ENCODE results near the gene PAQR6.

Gene PAQR6, protein sequence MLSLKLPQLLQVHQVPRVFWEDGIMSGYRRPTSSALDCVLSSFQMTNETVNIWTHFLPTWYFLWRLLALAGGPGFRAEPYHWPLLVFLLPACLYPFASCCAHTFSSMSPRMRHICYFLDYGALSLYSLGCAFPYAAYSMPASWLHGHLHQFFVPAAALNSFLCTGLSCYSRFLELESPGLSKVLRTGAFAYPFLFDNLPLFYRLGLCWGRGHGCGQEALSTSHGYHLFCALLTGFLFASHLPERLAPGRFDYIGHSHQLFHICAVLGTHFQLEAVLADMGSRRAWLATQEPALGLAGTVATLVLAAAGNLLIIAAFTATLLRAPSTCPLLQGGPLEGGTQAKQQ

DNA sequence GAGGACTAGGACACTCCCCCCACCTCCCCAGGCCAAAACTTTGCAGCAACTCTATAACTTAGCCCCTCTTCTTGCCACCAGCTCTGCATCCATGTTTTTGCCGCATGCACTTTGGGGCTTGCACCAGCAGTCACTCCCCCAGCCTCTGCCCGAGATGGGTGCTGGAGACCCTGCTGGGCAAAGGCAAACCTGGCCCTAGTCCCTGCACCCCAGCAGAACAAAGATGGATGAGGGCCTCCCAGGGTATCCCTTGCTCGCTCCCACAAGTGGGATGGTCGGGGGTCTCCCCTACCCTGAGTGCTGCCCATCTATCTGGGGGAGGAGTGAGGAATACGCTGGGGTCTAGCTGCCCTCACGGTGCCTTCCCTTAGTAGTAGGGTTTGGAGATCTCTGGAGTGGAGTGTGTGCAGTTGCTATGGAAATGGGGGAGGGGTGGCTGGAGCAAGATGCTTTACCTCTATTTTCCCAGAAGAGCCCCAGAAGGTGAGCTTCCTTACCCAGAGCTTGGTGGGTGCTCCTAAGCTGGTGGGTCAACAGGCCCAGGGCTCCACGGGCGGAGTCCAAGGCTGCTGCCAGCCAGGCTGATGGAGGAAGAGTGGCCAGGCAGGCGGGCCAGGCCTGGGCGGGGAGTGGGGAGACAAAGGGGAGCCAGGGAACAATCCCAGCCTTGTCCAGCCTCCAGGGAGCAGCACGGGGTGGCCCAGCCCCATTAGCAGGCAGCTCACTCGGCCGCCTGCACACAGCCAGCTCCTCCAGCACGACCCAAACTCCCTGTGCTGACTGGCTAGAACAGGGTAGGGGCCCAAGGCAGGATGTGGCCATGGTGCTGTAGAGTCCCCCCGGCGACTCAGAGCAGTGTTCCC, at the start of gene PAQR6:
Gene PAQR6, minus strand, starts transcription at position 597 of the 863 bp plus-strand sequence. CDS start 1,325 bp downstream, outside the sequence.
- no peak for FAIRE-seq

DNA sequence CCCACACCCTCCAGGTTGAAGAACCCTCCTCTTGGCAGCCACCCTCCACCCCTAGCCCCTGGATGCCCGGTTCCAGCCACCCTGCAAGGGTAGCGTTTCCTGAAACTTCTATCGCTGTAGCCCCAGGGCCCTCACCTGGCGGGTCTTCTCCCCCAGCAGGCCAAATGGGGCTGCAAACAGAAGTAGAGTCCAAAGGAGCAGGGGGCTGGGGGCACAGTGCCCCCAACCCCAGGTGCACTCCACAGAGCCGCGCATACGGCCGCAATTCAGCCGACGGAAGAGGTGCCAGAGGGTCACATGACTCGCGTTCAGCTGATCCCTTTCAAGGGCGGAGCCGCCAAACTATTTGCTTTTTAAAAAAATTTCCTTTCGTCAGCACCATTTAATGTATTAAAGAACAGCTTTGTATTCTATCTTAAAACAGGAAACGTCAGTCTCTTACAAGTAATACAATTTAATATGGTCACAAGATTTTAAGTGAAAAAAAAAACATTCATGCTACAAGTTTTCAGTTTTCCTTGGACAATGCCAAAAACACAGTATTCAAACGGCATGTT, 47.6 kb upstream of the PAQR6 start, which contains the start of gene GLMP:
Gene GLMP, minus strand, starts transcription at position 289 of the 557 bp plus-strand sequence. Its CDS starts 34 bp downstream, at position 255.
- FAIRE-seq: no peak

DNA sequence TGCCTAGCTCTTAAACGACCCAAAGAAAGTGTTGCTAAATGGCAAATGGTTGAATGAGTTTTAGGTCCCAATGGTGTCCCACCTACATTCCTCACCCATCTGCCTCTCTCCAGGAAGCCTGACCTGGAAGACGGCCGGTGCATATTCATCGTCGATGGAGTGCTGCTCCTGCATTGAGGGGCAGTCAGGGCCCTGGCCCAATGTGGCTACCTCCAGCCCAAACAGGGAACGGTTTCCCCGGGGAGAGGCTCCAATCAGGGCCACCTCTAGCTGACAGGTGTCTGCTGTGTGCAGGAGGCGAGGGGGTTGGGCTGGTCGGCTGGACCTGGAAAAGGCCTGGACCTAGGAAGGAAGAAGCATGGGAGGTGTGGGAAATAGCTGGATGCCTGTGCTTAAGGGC, 46.0 kb upstream of the PAQR6 start:
- no peak for FAIRE-seq

DNA sequence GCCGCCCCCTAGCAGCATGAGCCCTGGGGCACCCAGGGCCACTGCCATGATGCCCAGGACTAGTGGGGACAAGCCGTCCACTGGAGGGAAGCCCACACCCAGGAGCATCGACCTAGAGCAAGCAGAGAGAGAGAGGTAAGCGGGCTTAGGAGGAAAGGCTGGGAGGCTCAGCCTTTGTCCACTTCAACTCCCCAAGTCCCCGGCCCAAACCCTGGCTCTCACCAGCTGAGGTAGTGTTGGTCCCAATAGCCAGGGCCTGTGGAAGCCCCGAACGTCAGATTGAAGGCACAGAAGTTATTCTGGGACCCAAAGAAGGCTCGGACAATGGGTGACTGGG, 45.2 kb upstream of the PAQR6 start:
- FAIRE-seq: no peak

DNA sequence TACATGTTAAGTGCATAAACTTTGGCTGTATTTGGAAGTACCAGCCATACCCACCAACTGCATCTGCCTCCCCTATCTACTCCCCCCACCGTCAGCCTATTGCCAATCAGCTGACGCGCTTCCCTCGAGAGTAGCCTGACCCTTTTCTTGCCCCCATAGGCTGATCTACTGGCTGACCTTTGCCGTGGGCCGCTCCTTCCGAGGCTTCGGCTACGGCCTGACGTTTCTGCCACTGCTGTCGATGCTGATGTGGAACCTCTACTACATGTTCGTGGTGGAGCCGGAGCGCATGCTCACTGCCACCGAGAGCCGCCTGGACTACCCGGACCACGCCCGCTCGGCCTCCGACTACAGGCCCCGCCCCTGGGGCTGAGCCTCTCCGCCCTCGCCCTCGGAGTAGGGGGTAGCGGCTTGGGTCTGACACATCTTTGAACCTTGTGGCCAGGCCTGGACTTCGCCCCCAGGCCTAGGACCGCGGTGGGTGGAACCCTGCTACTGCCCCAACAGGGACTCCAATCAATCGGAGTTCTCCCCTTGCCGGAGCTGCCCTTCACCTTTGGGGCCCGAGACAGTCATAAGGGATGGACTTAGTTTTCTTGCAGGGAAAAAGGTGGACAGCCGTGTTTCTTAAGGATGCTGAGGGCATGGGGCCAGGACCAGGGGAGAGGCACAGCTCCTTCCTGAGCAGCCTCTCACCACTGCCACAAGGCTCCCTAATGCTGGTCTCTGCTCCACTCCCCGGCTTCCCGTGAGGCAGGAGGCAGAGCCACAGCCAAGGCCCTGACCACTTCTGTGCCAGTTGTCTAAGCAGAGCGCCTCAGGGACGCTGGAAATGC, 43.6 kb upstream of the PAQR6 start:
- no peak for FAIRE-seq

DNA sequence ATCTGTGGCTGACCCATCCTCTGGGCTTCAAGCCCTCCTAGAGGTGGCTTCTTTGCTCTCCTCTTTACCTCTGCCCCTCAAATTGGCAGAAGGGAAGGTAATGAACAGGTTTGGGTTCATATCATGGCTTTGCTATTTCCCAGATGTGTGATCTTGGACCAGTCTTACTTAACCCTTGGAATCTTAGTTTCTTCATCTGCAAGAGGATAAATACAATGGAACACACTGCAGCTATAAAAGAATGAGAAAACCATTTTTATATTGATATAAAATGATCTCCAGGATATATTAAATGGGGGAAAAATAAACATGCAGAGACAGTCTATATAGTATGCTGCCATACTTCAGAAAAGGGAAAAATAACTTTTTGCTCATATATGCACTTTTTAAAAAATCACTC, 42.0 kb upstream of the PAQR6 start:
- no peak for FAIRE-seq

DNA sequence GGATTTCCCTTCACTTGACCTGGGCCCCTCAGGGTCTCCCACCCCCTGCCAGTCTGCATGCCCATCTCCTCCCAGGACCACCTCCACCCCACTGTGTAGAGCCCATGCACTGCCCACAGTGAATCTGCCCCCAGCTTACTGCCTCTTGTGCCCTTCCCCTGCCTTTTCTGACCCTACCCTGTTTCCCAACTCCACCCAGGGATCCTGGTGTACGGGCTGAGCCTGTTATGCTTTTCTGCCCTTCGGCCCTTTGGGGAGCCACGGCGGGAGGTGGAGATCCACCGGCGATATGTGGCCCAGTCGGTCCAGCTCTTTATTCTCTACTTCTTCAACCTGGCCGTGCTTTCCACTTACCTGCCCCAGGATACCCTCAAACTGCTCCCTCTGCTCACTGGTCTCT, 38.2 kb upstream of the PAQR6 start:
- FAIRE-seq: no peak

DNA sequence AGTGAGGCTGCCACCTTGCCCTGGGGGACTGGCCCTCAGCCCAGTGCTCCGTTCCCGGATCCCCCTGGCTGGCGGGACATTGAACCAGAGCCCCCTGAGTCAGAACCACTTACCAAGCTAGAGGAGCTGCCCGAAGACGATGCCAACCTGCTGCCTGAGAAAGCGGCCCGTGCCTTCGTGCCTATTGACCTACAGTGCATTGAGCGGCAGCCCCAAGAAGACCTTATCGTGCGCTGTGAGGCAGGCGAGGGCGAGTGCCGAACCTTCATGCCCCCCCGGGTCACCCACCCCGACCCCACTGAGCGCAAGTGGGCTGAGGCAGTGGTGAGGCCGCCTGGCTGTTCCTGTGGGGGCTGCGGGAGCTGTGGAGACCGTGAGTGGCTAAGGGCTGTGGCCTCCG, 37.6 kb upstream of the PAQR6 start:
- FAIRE-seq: no peak

DNA sequence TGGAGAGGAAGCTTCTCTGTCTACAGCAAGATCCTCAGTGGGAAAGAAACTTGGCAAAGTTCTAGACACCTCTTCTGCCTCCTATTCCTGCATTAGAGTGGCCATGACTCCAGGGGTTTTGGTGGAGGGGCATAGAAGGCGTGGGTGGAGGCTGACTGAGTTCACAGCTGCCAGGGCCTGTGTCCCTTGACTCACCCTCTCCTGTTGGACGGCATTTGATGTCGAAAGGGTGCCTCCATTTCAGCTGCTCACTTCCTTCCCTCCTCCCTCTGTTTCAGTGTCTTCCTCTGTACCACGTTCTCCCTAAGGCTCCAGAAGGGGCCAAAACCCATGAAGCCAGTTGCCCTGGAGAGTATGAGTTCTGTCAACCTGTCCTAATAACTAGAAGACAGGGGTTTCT, 36.9 kb upstream of the PAQR6 start:
- FAIRE-seq: no peak

DNA sequence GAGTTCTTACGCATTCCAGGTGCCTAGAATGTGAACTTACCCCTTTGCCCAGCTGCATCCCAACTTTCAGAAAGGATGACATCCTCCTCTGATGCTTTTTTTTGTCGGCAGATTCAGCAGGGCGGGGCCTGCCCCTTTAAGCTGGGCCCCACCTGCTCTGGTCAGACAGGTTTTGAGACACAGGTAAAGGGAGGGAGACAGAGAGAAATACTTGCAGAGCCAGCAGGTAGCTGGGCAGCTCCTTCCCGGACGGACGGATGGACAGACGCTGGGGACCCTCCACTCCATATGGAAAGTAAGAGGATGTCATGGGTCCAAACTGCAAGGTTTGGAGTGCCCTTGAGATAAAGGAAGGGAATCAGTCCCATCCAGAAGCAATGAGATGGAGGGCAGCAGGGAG, 36.3 kb upstream of the PAQR6 start, which contains the start of gene TMEM79:
Gene TMEM79, plus strand, starts transcription at position 214 of the 400 bp plus-strand sequence. CDS start 902 bp downstream, outside the sequence.
- FAIRE-seq: no peak

GRCh38 chr1:156283521-156283920, 35.7 kb upstream of the PAQR6 start:
- FAIRE-seq: no peak

DNA sequence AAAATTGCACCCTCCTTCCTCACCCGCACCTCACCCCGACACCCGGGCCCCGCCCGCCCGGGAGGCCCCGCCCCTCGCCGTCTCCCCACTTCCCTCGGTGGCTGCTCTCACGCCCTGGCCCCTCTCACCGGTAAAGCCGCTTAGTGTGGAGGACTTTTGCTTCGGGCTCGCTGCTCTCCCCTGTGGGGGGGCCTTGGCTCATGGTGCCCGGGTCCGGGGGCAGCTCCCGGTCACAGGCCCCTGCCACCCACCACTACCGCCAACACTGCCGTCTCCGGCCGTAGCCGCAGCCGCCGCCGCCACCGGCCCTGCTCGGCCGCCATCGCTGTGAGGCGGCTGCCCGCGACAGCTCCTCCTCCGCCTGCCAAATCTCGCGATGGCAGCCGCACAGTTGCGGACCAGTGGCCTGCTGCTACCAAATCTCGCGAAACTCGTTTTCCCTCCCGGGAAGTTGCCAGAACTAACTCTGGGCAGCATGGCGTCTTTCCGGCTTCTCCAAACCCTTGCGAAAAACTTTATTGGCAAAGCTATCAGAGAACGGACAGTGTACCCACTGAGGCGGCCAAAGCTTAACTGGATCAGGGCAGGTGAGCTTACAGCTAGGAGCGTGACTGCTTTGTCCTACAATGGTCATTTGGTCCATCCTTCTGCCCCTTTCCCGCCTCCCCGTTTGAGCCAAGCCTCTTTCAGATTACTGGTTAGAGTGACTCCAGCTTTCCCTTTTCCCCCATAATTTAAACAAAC, 34.8 kb upstream of the PAQR6 start, which contains the start of gene SMG5:
Gene SMG5, minus strand, starts transcription at position 347 of the 744 bp plus-strand sequence. Its CDS starts 145 bp downstream, at position 202.
- no peak for FAIRE-seq

- no peak for FAIRE-seq
Measured at GRCh38 chr1:156281693-156282478, 34.0 kb upstream of the PAQR6 start.

GRCh38 chr1:156281281-156281680, 33.4 kb upstream of the PAQR6 start:
- no peak for FAIRE-seq

- FAIRE-seq: no peak
Measured at GRCh38 chr1:156279837-156280236, 32.0 kb upstream of the PAQR6 start.

DNA sequence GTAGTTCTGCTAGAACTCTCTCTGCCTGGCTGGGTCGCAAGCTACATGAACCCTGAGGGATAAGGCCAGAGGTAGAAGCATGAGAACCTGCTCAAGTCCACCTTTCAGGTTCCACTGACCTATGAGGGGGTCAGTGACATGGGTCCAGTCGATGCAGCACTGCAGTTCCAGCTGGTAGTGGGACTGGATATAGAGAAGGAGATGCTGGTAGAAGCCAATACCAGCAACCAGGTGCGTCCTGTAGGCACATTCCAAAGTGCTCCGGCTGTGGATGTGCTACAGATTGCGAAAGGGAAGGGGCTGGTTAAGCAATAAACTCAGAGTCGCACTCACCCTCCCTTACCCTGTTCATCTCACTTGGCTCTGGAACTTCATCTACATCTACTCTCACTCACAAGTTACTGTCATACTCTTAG, 29.1 kb upstream of the PAQR6 start:
- FAIRE-seq: no peak

DNA sequence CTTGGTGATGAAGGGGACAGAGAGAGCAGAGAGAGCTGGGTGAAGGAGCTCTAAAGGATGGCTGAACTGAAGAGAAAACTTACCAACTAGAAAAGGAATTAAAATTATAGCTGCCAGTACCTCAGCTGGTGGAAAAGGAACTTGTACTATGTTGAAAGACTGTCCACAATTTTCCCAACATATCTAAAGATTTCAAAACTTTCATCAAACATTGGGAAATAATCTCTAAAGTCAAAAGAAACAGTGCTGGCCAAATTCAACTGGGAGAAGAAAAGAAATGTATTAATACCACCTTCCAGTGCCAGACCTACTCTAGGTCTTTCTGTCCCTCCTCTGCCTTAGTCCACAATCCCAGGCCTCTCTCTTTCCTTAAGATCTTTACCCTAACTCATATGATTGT, 28.7 kb upstream of the PAQR6 start:
- FAIRE-seq: no peak

DNA sequence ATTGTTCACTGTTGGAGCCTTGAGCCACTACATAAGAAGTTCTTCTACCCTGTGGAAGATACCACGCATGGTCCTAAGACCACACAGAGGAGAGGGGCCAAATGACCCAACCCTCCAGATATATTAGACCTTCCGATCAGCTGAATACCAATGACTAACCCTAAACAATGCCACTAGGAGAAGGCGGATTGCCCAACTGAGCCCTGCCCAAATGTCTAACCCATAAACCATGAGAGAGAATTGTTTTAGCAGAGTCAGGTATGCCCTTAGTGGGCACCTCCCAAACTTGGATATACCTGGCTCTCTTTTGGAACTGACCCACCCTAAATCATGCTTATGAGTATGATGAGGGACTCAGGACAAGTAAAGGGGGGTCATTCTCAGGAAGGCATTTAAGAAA, 22.5 kb upstream of the PAQR6 start:
- FAIRE-seq: no peak

GRCh38 chr1:156268336-156268735, 20.5 kb upstream of the PAQR6 start:
- FAIRE-seq: no peak

GRCh38 chr1:156266051-156266450, 18.2 kb upstream of the PAQR6 start:
- no peak for FAIRE-seq

DNA sequence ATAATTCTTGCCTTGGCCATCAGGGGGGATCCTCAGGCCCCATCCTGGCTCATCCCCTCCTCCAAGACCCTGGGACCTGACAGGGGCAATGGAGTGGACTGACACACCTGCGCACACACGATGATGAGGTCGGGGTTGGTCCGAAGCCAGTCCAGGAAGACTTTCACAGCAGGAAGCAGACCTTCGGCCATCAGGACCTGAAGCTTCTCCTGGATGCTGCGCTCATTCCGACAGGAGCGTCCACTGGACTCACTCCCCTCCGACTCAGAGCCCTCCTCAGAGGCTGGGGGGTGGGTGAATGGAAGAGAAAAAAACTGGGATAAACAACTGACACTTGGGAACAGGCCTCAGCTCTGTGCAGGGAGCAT, 15.4 kb upstream of the PAQR6 start:
- FAIRE-seq: no peak
